ENCODE results near the gene ARHGEF5. TPM values are rescaled to one million over a fixed set of nuclear protein-coding genes. Genes with fewer than 3 reads are reported as not detected.
"Not testable (repeated sequence)": the region's sequence is repeated elsewhere in the genome, so short reads cannot be mapped to it uniquely, and the experiment has no call there.

The ARHGEF5 gene
- total RNA-seq = 4.1 and 7.4 TPM in 2 replicates
- long read RNA-seq, partial matches to known transcripts = 2 of 2 reads
- long read RNA-seq, other reads (novel, unspliced or antisense) = 0 of 2 reads

- not testable (repeated sequence) for H3K36me3 Mint-ChIP-seq (ENCODE audit: unreplicated experiment); H3K4me1 Mint-ChIP-seq (ENCODE audit: unreplicated experiment); H3K9me3 Mint-ChIP-seq (ENCODE audit: unreplicated experiment); H3K27me3 Mint-ChIP-seq (ENCODE audit: unreplicated experiment); DNase-seq (ENCODE audit: extremely low spot score, unreplicated experiment)
- H3K27ac Mint-ChIP-seq (ENCODE audit: unreplicated experiment) = peak within 1 kb of the TSS; percentile 52
- H3K4me3 Mint-ChIP-seq (ENCODE audit: unreplicated experiment) = peak within 1 kb of the TSS; percentile 68
These were observed at the start of gene ARHGEF5 for GRCh38 chr7:144355176-144355822. Gene ARHGEF5 (plus strand): TSS chr7:144355402. CDS start chr7:144362670, 7,268 bp downstream.

GRCh38 chr7:144309702-144310101, 45.5 kb upstream of the ARHGEF5 start:
- H3K4me3 Mint-ChIP-seq (ENCODE audit: unreplicated experiment); DNase-seq (ENCODE audit: extremely low spot score, unreplicated experiment); H3K9me3 Mint-ChIP-seq (ENCODE audit: unreplicated experiment); H3K27me3 Mint-ChIP-seq (ENCODE audit: unreplicated experiment); H3K27ac Mint-ChIP-seq (ENCODE audit: unreplicated experiment); H3K36me3 Mint-ChIP-seq (ENCODE audit: unreplicated experiment); H3K4me1 Mint-ChIP-seq (ENCODE audit: unreplicated experiment): not testable (repeated sequence)

- H3K27me3 Mint-ChIP-seq (ENCODE audit: unreplicated experiment); H3K9me3 Mint-ChIP-seq (ENCODE audit: unreplicated experiment); DNase-seq (ENCODE audit: extremely low spot score, unreplicated experiment); H3K4me3 Mint-ChIP-seq (ENCODE audit: unreplicated experiment); H3K4me1 Mint-ChIP-seq (ENCODE audit: unreplicated experiment); H3K27ac Mint-ChIP-seq (ENCODE audit: unreplicated experiment); H3K36me3 Mint-ChIP-seq (ENCODE audit: unreplicated experiment): not testable (repeated sequence)
These were observed 44.0 kb upstream of the ARHGEF5 start for GRCh38 chr7:144311218-144311617.

GRCh38 chr7:144311872-144312469, 43.2 kb upstream of the ARHGEF5 start, which contains the start of gene OR2A1:
Gene OR2A1 (plus strand): TSS chr7:144312419. CDS start chr7:144318125, 5,706 bp downstream.
- H3K4me1 Mint-ChIP-seq (ENCODE audit: unreplicated experiment); H3K27ac Mint-ChIP-seq (ENCODE audit: unreplicated experiment); H3K9me3 Mint-ChIP-seq (ENCODE audit: unreplicated experiment); H3K4me3 Mint-ChIP-seq (ENCODE audit: unreplicated experiment); DNase-seq (ENCODE audit: extremely low spot score, unreplicated experiment); H3K27me3 Mint-ChIP-seq (ENCODE audit: unreplicated experiment); H3K36me3 Mint-ChIP-seq (ENCODE audit: unreplicated experiment): not testable (repeated sequence)

GRCh38 chr7:144317537-144317936, 37.7 kb upstream of the ARHGEF5 start:
- DNase-seq (ENCODE audit: extremely low spot score, unreplicated experiment); H3K4me3 Mint-ChIP-seq (ENCODE audit: unreplicated experiment); H3K27ac Mint-ChIP-seq (ENCODE audit: unreplicated experiment); H3K36me3 Mint-ChIP-seq (ENCODE audit: unreplicated experiment); H3K4me1 Mint-ChIP-seq (ENCODE audit: unreplicated experiment); H3K27me3 Mint-ChIP-seq (ENCODE audit: unreplicated experiment); H3K9me3 Mint-ChIP-seq (ENCODE audit: unreplicated experiment): not testable (repeated sequence)

- not testable (repeated sequence) for H3K27me3 Mint-ChIP-seq (ENCODE audit: unreplicated experiment); DNase-seq (ENCODE audit: extremely low spot score, unreplicated experiment); H3K27ac Mint-ChIP-seq (ENCODE audit: unreplicated experiment); H3K4me3 Mint-ChIP-seq (ENCODE audit: unreplicated experiment); H3K4me1 Mint-ChIP-seq (ENCODE audit: unreplicated experiment); H3K36me3 Mint-ChIP-seq (ENCODE audit: unreplicated experiment); H3K9me3 Mint-ChIP-seq (ENCODE audit: unreplicated experiment)
These were observed 35.7 kb upstream of the ARHGEF5 start for GRCh38 chr7:144319547-144319946.

- not testable (repeated sequence) for H3K4me3 Mint-ChIP-seq (ENCODE audit: unreplicated experiment); H3K4me1 Mint-ChIP-seq (ENCODE audit: unreplicated experiment); H3K9me3 Mint-ChIP-seq (ENCODE audit: unreplicated experiment); H3K27ac Mint-ChIP-seq (ENCODE audit: unreplicated experiment); DNase-seq (ENCODE audit: extremely low spot score, unreplicated experiment); H3K36me3 Mint-ChIP-seq (ENCODE audit: unreplicated experiment); H3K27me3 Mint-ChIP-seq (ENCODE audit: unreplicated experiment)
These were observed 33.5 kb upstream of the ARHGEF5 start for GRCh38 chr7:144321677-144322206.

GRCh38 chr7:144323359-144323758, 31.8 kb upstream of the ARHGEF5 start:
- H3K4me3 Mint-ChIP-seq (ENCODE audit: unreplicated experiment); H3K27me3 Mint-ChIP-seq (ENCODE audit: unreplicated experiment); DNase-seq (ENCODE audit: extremely low spot score, unreplicated experiment); H3K4me1 Mint-ChIP-seq (ENCODE audit: unreplicated experiment); H3K36me3 Mint-ChIP-seq (ENCODE audit: unreplicated experiment); H3K27ac Mint-ChIP-seq (ENCODE audit: unreplicated experiment); H3K9me3 Mint-ChIP-seq (ENCODE audit: unreplicated experiment): not testable (repeated sequence)

GRCh38 chr7:144325868-144326267, 29.3 kb upstream of the ARHGEF5 start:
- H3K27me3 Mint-ChIP-seq (ENCODE audit: unreplicated experiment); H3K9me3 Mint-ChIP-seq (ENCODE audit: unreplicated experiment); H3K27ac Mint-ChIP-seq (ENCODE audit: unreplicated experiment): not testable (repeated sequence)

GRCh38 chr7:144330044-144330443, 25.2 kb upstream of the ARHGEF5 start:
- not testable (repeated sequence) for H3K27ac Mint-ChIP-seq (ENCODE audit: unreplicated experiment); H3K36me3 Mint-ChIP-seq (ENCODE audit: unreplicated experiment); DNase-seq (ENCODE audit: extremely low spot score, unreplicated experiment); H3K9me3 Mint-ChIP-seq (ENCODE audit: unreplicated experiment); H3K4me3 Mint-ChIP-seq (ENCODE audit: unreplicated experiment); H3K4me1 Mint-ChIP-seq (ENCODE audit: unreplicated experiment); H3K27me3 Mint-ChIP-seq (ENCODE audit: unreplicated experiment)

More at GRCh38 chr7:144325868-144326267, 29.3 kb upstream of the ARHGEF5 start:
- not testable (repeated sequence) for H3K36me3 Mint-ChIP-seq (ENCODE audit: unreplicated experiment); H3K4me3 Mint-ChIP-seq (ENCODE audit: unreplicated experiment); H3K4me1 Mint-ChIP-seq (ENCODE audit: unreplicated experiment); DNase-seq (ENCODE audit: extremely low spot score, unreplicated experiment)

Data from osteocyte (in vitro differentiated cells).